A549 (cell line): ENCODE data around the gene CHTOP. TPM values are rescaled to one million over a fixed set of nuclear protein-coding genes. Genes with fewer than 3 reads are reported as not detected.
"Not testable (repeated sequence)": the region's sequence is repeated elsewhere in the genome, so short reads cannot be mapped to it uniquely, and the experiment has no call there.

Experiments used
- ATAC-seq, 2 experiments: fragments of 200-7000 bp in 1 of 2; fragments of >200 bp in 1 of 2; cut with Nextera tagmentation in 1 of 2; cut with Tn5 transposase in 1 of 2; 3 replicates each; pipeline versions ENCODE4 v1.8.0 to v1.9.1; 2018 to 2020; ENCODE audit warnings: mild to moderate bottlenecking in 1 of 2, moderate library complexity in 1 of 2
- CTCF ChIA-PET: fragments of 300-600 bp; sonication (Branson Sonifier 250); formaldehyde crosslinking; extraction: SDS; loops from one replicate; lab custom pipeline; 2021; ENCODE audit warnings: antibody characterized with exemption, inconsistent platforms; lab: Yijun Ruan, JAX
- POLR2A ChIA-PET: fragments of 350-600 bp; formaldehyde crosslinking; extraction: SDS; loops from one replicate; lab custom pipeline; 2021; ENCODE audit warnings: antibody characterized with exemption, inconsistent platforms; lab: Yijun Ruan, JAX
- DNase-seq, 2 experiments: peaks; one replicate each; pipeline versions ENCODE4 v3.0.0 to v3.0.0-alpha.2; 2011 to 2016; ENCODE audit warnings: low read depth in 1 of 2, low spot score in 1 of 2
- FAIRE-seq: peaks from 2 replicates; lab custom pipeline; 2011; peaks lifted over from hg19 to GRCh38; lab: Jason Lieb, UNC
- H3K27ac ChIP-seq, 2 experiments: fragments of >200 bp; sonication (Bioruptor Twin); formaldehyde crosslinking; 3 replicates each; pipeline ENCODE4 v1.5.1; 2016 to 2017
- H3K4me1 ChIP-seq: fragments of >200 bp; sonication (Bioruptor Twin); formaldehyde crosslinking; 3 replicates; pipeline ENCODE4 v1.6.1; 2016
- H3K4me2 ChIP-seq: fragments of >200 bp; sonication (Bioruptor Twin); formaldehyde crosslinking; 3 replicates; pipeline ENCODE4 v1.6.1; 2016
- H3K4me3 ChIP-seq: fragments of >200 bp; sonication (Bioruptor Twin); formaldehyde crosslinking; 3 replicates; pipeline ENCODE4 v1.5.1; 2016
- H3K9me3 ChIP-seq: fragments of >200 bp; sonication (Bioruptor Twin); formaldehyde crosslinking; 3 replicates; pipeline ENCODE4 v1.6.1; 2016
- BHLHE40 ChIP-seq: IDR thresholded peaks from 2 replicates; pipeline ENCODE4 v1.6.1; 2012; ENCODE audit warnings: low read depth, low read length, inconsistent platforms
- CEBPB ChIP-seq, 2 experiments: fragments of >200 bp in 1 of 2; sonication (Bioruptor Twin) in 1 of 2; formaldehyde crosslinking in 1 of 2; IDR thresholded peaks; 2 replicates each; pipeline ENCODE4 v1.6.1; 2012 to 2016
- EHMT2 ChIP-seq: fragments of 200-600 bp; sonication (generic); IDR thresholded peaks from 2 replicates; pipeline ENCODE4 v1.6.1; 2016; ENCODE audit warnings: antibody characterized with exemption, low read depth, mild to moderate bottlenecking, moderate library complexity
- ESRRA ChIP-seq: fragments of 150-350 bp; IDR thresholded peaks from 2 replicates; pipeline ENCODE4 v1.6.1; 2014; ENCODE audit warnings: mild to moderate bottlenecking, low read length, borderline replicate concordance
- FOSB ChIP-seq: fragments of 250-450 bp; sonication (Bioruptor Pico); IDR thresholded peaks from 2 replicates; pipeline ENCODE4 v1.5.0; 2020; ENCODE audit warnings: mild to moderate bottlenecking, moderate library complexity
- JUNB ChIP-seq: fragments of >200 bp; sonication (Bioruptor Twin); formaldehyde crosslinking; IDR thresholded peaks from 2 replicates; pipeline ENCODE4 v1.6.1; 2016
- KDM5A ChIP-seq: fragments of 200-600 bp; sonication (generic); IDR thresholded peaks from 2 replicates; pipeline ENCODE4 v1.6.1; 2016; ENCODE audit warnings: antibody characterized with exemption, mild to moderate bottlenecking
- MAFK ChIP-seq: fragments of 450-650 bp; IDR thresholded peaks from 2 replicates; pipeline ENCODE4 v1.6.1; 2014; ENCODE audit not compliant: partially characterized antibody
- MAZ ChIP-seq: fragments of 150-350 bp; IDR thresholded peaks from 2 replicates; pipeline ENCODE4 v1.6.1; 2014; ENCODE audit warnings: antibody characterized with exemption, low read depth, low read length, borderline replicate concordance
- POLR2AphosphoS2 ChIP-seq: conservative IDR thresholded peaks from 2 replicates; pipeline ENCODE4 v1.6.1; 2012; ENCODE audit warnings: low read length, improper control_type of control experiment, inconsistent platforms
- SMC3 ChIP-seq: fragments of >200 bp; sonication (Bioruptor Twin); formaldehyde crosslinking; IDR thresholded peaks from 3 replicates; pipeline ENCODE4 v1.6.1; 2018; ENCODE audit warnings: inconsistent platforms
- TP53 ChIP-seq: fragments of 250-450 bp; sonication (Bioruptor Pico); IDR thresholded peaks from 2 replicates; pipeline ENCODE4 v1.5.0; 2021; ENCODE audit warnings: mild to moderate bottlenecking, moderate library complexity
- ZFP36 ChIP-seq: fragments of 450-650 bp; IDR thresholded peaks from 2 replicates; pipeline ENCODE4 v1.6.1; 2014; ENCODE audit warnings: borderline replicate concordance; ENCODE audit not compliant: partially characterized antibody
- ZNF302 ChIP-seq: fragments of 250-450 bp; sonication (Bioruptor Pico); IDR thresholded peaks from 2 replicates; pipeline ENCODE4 v1.9.0; 2021; ENCODE audit warnings: inconsistent platforms, mild to moderate bottlenecking, moderate library complexity
- WGBS: methylation state at CpG from one replicate; pipeline ENCODE4 v1.1.6; 2017; ENCODE audit errors: missing lambda C conversion rate; 5-methylcytosine and 5-hydroxymethylcytosine counted together
- polyA plus RNA-seq, 4 experiments: library from polyadenylated mRNA; depleted of rRNA in 3 of 4; stranded (reverse); fragments of >200 nt; fragmentation: RNase III in 1 of 4; extraction: RNeasy Plus Mini Kit Qiagen cat#74134 plus additional on column Dnase treatment in 1 of 4; gene quantifications; 2 replicates in 3 of 4; 3 replicates in 1 of 4; pipeline ENCODE4 v1.2.3, GENCODE V29; 2011 to 2017
- TF ChIP-seq, protein P1 (sequence below): IDR thresholded peaks from 2 replicates; pipeline ENCODE4 v1.6.1; 2012
- TF ChIP-seq, protein P2 (sequence below): fragments of >200 bp; sonication (Bioruptor Twin); formaldehyde crosslinking; IDR thresholded peaks from 3 replicates; pipeline ENCODE4 v1.6.1; 2016
- TF ChIP-seq, protein P3 (sequence below): IDR thresholded peaks from 2 replicates; pipeline ENCODE4 v1.6.1; 2012

The CHTOP gene
- polyA plus RNA-seq, 2 of the 4 experiments (the other 2 are of a cell fraction), result 79.2 to 98.1 TPM

DNA sequence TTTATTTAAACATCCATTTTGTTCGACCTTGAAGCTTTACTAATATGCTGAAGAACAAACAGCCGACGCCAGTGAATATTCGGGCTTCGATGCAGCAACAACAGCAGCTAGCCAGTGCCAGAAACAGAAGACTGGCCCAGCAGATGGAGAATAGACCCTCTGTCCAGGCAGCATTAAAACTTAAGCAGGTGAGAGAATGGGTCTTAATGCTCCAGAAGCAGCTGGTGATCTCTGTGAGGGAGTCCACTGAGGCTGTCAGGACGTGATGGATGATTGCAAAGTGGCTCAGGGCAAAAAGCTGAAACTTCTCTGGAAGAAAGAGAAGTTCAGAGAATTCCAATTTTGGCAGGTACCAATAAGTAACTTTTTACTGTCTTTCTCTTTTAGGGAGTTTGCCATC, 4.4 kb downstream of the CHTOP start (continued):
- TF ChIP-seq, protein P1, sequence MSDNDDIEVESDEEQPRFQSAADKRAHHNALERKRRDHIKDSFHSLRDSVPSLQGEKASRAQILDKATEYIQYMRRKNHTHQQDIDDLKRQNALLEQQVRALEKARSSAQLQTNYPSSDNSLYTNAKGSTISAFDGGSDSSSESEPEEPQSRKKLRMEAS, result no peak
- TF ChIP-seq, protein P2, sequence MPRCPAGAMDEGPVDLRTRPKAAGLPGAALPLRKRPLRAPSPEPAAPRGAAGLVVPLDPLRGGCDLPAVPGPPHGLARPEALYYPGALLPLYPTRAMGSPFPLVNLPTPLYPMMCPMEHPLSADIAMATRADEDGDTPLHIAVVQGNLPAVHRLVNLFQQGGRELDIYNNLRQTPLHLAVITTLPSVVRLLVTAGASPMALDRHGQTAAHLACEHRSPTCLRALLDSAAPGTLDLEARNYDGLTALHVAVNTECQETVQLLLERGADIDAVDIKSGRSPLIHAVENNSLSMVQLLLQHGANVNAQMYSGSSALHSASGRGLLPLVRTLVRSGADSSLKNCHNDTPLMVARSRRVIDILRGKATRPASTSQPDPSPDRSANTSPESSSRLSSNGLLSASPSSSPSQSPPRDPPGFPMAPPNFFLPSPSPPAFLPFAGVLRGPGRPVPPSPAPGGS, result no peak

DNA sequence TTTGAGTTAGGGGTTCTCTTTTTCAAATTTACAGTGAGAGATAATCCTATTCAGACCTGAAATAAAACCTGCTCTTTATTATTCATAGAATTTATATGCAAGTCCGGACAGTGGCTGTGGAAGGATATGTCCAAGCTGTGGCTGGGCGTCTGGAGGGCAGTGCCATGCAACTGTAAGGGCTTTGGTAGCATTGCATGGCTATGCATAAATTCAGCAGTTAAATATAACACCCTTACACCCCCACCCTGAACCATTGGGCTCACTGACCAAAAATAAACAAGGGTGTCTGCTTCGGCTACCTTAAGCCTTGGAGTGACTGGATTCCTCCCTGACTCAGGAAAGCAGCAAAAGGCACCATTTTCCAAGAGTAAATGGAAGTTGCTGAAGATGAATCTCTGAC, 5.4 kb downstream of the CHTOP start:
- Histone ChIP-seq H3K4me2 (no peak overlapping the region), H3K9me3 (no peaks in the 10 kb centered on the region)
- CTCF ChIA-PET, result interaction anchor here (0.8 to 3.1 kb wide), 8 partner anchors 12 to 130 kb away, joined by 3 to 19 read pairs (median 5); partner anchors contain the start of genes S100A1 and S100A13
- TF ChIP-seq, protein P3, sequence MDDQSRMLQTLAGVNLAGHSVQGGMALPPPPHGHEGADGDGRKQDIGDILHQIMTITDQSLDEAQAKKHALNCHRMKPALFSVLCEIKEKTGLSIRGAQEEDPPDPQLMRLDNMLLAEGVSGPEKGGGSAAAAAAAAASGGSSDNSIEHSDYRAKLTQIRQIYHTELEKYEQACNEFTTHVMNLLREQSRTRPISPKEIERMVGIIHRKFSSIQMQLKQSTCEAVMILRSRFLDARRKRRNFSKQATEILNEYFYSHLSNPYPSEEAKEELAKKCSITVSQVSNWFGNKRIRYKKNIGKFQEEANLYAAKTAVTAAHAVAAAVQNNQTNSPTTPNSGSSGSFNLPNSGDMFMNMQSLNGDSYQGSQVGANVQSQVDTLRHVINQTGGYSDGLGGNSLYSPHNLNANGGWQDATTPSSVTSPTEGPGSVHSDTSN, result no peak
- TF ChIP-seq ZFP36, result no peak
- TF ChIP-seq EHMT2, result no peak
- TF ChIP-seq MAZ, result no peak
- no peak for TF ChIP-seq CEBPB (IDR thresholded peaks at IDR 0.05)
- TF ChIP-seq TP53, result no peak
- no peak for TF ChIP-seq KDM5A
- TF ChIP-seq BHLHE40, result no peak
- TF ChIP-seq MAFK, result no peak
- no peak for TF ChIP-seq ESRRA
- no peak for TF ChIP-seq ZNF302 (CRISPR knock-in tag)
- no peak for TF ChIP-seq SMC3
- TF ChIP-seq, all 56 proteins: peak for 0
- no peak for FAIRE-seq
- Histone ChIP-seq H3K27ac (no peak overlapping the region), H3K4me1 (peaks cover 24% of the 10 kb centered on the region), H3K4me3 (no peak overlapping the region)
- 77% methylated on average over 3 of the region's 3 CpGs for WGBS
- no peak for ATAC-seq
- POLR2A ChIA-PET, result interaction anchor here (3.1 kb wide), 1 partner anchor 67 kb away, joined by 9 read pairs; no protein-coding TSS in a partner anchor
- DNase-seq, result no peak

DNA sequence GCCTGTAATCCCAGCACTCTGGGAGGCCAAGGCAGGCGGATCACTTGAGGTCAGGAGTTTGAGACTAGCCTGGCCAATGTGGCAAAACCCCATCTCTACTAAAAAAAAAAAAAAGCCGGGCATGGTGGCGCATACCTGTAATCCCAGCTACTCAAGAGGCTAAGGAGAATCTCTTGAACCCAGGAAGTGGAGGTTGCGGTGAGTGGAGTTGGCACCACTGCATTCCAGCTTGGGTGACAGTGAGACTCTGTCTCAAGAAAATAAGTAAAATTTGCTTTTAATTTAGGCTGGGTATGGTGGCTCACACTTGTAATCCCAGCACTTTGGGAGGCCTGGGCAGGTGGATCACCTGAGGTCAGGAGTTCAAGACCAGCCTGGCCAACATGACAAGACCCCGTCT, 6.3 kb downstream of the CHTOP start:
- ChIA-PET CTCF (interaction anchor here (0.6 to 1.7 kb wide), 7 partner anchors 11 to 1529 kb away, joined by 3 to 11 read pairs (median 4); partner anchors contain the start of gene S100A13), POLR2A (interaction anchor here (0.8 to 3.1 kb wide), 2 partner anchors 8 to 68 kb away, joined by 8 to 9 read pairs; no protein-coding TSS in a partner anchor)
- not testable (repeated sequence) for FAIRE-seq, H3K9me3 ChIP-seq, H3K27ac ChIP-seq, H3K4me2 ChIP-seq, ATAC-seq, H3K4me3 ChIP-seq, DNase-seq
- peaks cover 22% of the 10 kb centered on the region for H3K4me1 ChIP-seq
- WGBS, result 94% methylated on average over 5 of the region's 5 CpGs

DNA sequence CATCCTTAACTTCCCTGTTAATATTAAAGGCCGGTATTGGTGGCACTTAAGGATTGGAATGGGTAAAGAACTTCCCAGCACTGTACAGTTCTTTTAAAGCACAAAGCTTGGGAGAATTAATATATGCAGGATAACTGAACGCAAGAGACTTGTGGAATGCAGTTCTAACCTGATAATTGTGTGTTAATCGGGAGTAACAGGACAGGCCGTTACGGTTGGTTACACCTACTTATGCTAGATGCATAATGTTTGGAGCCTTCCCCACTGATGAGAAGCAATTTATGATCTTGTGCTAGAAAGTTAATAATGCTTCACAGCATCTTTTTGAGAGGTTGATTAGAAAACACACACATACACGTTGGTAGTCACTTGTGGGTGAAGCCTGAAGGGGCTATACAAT, 7.0 kb downstream of the CHTOP start:
- Histone ChIP-seq H3K4me2 (no peak overlapping the region), H3K9me3 (no peaks in the 10 kb centered on the region), H3K4me1 (peaks cover 15% of the 10 kb centered on the region; the same call in 2 of the 3 replicates), H3K27ac (no peak overlapping the region)
- ATAC-seq (no peak), FAIRE-seq (no peak), DNase-seq (no peak)
- POLR2A ChIA-PET, result interaction anchor here (0.7 to 3.1 kb wide), 2 partner anchors 18 to 68 kb away, joined by 3 to 9 read pairs; partner anchors contain the start of gene SNAPIN
- TF ChIP-seq JUNB (no peak), FOSB (0 out of 2 replicates have a peak, but pooled peaks have one; percentile 23), MAZ (no peak), POLR2AphosphoS2 (peak; percentile 46; the same call in 1 of the 2 replicates)
- TF ChIP-seq, all 56 proteins: peak for 2
- H3K4me3 ChIP-seq, result no peak overlapping the region
- CTCF ChIA-PET, result interaction anchor here (1.2 to 3.2 kb wide), 6 partner anchors 10 to 346 kb away, joined by 3 to 8 read pairs (median 4); partner anchors contain the start of gene RAB13
- WGBS, result 74% methylated on average over 6 of the region's 6 CpGs
